Activated CD8-positive, alpha-beta memory T cell treated with anti-CD3 and anti-CD28 coated beads, Interleukin-2, amount 50 U/mL, for 24 hours (primary cell): ENCODE measurements around the gene SLC43A1.

Experiments used
- DNase-seq: peaks from one replicate; pipeline ENCODE4 v3.0.0-alpha.2; 2020; ENCODE audit errors: extremely low read depth

SLC43A1 gene

DNA sequence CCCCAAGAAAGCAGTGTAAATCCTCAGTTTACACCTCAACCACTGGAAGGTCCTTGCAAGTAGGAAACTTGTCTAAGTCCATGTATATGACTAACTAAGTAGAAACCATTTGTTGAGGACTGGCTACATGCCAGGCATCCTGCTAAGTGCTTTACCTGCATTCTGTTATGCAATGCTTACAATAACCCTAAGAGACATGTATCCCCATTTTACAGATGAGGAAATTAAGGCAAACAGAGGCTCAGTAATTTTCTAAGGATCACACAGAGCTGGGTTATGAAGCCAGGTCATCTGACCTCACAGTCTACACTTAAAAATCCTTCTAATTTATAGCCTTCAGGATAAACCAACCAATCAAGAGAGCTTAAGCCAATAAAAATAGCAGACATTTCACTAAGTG is 13.5 kb upstream of the SLC43A1 start:
- no peak for DNase-seq

DNA sequence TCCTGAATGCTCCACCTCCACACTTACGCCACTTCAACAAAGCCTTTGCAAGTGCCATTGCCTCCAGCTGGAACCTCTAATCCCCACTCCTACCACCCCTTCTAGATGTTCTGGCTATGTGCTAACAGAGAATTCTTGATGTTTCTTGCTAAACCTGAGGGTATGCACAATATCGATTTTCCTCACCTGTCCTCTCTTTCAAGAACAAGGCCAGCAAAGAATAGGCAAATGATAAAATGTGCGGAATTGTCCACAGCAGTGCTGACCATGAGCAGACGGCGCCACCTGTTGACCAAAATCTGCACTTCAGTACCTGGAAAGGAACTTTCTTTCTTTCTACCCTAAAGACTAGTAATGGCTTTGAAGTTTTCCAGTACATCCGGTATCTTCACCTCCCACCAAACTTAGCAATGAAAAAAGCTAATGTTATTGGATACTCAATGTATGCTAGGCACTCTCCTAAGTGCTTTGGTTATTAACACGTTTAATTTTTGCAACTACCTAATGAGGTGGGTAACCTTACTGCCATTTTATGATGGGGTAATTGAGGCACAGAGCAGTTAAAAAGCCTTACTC is 11.6 kb upstream of the SLC43A1 start:
- DNase-seq = no peak

DNA sequence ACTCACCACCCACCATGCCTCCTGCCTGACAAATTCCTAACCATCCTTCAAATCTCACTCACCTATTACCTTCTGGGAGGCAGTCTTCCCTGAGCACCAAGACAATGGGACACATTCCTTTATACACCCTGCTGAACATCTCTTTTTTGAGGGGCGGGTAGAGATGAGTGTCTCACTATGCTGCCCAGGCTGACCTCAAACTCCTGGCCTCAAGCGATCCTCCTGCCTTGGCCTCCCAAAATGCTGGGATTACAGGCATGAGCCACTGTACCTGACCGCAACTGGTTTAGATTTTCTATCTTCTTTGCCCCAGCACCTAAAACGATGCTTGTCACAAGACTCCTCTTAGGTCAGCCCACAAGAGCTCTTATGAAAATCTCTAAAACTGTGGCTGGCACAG is 7.9 kb upstream of the SLC43A1 start:
- no peak for DNase-seq

DNA sequence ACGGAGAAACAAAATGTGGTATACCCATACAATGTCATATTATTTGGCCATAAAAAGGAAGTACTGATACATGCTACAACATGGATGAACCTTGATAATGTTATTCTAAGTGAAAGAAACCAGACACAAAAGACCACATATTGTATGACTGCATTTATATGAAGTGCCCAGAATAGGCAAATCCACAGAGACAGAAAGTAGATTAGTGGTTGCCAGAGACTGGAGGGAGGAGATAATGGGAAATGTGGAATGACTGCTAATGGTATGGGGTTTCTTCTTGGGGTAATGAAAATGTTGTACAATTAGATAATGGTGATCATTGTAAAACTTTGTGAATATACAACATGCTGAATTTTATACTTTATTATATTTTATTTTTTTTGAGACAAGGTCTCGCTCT is 5.6 kb upstream of the SLC43A1 start:
- no peak for DNase-seq

DNA sequence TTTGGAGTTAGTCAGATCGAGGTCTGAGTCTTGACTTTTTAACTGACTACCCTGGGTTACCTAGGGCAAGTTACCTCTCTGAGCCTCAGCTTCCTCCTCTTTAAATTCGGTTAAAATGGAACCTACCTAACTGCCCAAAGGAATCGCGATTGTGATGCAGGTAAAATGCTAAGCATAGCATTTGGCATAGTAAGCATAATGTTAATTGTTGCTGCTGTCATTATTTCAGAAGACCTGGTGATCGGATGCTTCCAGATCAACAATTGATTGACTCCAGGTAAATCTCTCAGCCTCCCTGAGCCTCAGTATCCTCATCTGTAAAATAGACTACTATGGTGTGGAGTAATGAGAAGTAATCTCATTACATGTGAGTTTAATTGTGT is 550 bp upstream of the SLC43A1 start:
- no peak for DNase-seq

DNA sequence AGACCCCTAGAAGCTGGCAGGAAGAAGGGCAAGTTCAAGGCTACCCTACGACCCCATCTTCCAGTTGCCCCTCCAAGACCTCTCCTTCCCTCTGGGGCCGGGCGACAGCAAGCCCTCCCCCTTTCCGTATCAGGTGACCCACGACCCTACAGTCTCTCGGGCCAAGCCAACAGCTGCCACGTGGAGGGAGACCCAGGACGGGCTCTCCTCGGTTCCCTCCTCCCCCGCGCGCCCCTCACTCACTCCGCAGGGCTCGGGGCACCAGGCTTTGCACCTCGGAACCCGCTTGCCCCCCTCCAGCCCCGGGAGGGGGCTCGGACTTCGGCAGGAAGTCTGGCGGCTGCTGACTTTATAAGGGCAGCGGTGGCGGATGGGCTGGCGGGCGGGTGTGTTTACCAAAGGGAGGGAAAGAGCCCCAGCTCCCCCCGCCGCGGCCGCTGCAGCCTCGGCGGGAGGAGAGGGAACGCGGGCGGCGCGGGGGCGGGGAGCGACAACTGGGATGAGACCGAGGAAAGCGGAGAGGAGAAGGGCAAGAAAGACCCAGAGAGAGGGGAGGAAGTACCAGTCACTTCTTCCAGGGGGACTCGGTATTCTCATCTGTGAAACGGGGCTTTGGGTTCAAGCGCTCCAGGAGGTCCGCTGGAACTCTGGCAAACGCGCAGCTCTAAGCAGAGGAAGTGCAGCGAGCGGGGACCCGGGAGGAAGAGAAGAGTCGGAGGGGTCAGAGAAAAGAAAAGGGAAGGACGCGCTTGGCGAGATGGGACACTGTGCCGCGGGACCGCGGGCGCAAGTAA is 767 bp downstream of the SLC43A1 start:
- no peak for DNase-seq

DNA sequence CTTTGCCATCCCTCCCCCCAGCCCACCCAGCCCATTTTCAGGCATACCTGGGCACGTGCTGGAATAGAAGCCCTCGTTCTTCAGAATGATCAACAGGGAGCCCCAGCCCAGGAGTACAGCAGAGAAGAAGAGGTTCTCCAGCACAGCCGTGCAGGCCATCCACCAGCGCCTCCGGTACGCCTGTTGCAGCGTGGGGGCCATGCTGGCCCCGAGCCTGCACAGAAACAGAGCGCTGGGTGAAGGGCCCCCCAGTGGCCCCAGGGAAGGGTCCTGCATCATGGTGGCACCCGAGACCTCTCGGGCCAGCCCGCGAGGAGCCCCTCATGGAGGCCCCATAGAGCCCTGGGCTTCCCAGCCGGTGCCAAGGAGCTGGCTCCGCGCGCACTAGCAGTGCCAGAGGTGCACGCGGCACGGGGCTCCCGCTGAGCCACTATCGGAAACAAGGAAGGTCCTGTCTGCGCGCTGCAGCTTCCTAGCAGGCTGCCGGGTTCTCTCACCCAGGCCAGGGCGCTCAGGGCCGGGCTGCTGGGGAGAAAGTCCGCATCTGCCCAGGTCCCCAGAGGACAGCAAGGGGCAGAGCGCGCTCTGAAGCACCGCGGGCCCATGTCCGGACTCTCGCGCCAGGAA is 1.5 kb downstream of the SLC43A1 start:
- no peak for DNase-seq

DNA sequence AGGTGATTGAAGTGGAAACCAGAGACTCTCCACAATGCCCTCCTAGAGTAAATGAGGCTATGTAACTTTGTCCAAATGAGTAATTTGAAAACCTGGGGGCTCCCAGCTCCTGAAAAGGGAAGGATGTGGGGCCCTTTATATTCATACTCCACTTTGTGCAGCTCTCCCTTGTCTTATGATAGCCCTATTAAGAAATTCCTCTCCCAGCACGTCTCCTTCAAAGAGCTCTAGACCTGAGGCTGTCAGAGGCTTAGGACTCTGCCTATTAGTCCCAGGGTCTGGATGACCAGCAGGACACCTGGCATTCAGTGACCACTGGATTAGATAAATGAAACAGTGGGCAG is 2.1 kb downstream of the SLC43A1 start:
- DNase-seq = no peak

DNA sequence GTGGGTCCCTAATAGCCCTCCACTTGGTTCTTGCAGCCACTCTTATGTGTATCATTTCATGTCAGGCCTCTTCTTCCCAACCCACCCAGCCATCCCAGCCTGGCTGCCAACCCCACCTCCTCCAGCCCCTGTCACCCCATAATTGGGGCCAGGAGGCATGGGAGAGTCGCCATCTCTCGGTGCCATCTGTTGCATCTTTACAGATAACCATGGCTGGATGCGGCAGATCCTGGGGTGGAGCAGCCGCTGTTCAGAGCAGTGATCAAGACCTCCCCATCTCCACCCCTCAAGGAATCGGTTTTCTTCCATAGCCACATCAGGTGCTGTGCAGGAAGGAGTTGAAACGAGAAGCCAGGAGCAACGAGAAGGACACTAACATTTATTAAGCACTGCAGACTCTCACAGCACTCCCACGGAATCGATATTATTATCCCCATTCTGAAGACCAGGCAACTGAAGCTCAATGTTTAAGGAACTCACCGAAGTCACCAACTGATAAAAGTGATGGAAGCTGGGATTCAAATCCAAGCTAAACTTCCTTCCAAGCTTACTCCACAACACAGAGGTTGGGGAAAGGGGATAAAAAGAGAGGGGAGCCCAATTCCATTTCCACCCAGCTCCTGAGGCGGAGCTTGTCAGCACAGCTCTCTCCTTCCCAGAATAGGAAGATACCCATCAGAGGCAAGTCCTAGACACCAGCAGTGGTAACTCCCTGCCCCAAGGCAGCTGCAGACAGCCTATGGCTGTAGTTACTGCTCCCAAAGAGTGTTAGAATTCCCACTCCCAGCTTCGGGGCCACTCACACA is 2.7 kb downstream of the SLC43A1 start:
- DNase-seq = no peak

DNA sequence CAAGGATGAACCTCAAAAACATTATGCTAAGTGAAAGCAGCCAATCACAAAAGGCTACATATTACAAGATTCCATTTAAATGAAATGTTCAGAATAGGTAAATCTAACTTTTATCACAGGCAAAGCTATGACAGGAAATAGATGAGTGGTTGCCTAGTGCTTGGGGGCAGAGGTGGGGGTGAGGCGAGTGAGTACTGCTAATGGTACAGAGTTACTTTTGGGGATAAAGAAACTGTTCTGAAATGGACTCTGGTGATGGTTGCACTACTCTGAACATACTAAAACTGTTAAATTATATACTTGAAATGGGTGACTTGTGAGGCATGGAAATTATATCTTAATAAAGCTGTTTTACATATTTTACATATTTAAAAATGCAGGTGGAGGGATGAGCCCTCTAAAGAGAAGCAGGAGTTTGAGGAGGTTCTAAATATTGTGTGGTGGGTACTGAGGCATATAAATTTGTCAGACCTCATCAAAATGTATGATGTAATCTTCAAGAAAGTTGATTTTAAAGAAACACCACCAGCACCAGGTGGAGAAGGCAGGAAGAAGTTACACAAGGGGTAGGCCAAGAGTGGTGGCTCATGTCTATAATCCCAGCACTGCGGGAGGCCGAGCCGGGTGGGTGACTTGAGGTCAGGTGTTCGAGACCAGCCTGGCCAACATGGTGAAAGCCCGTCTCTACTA is 3.6 kb downstream of the SLC43A1 start:
- no peak for DNase-seq

DNA sequence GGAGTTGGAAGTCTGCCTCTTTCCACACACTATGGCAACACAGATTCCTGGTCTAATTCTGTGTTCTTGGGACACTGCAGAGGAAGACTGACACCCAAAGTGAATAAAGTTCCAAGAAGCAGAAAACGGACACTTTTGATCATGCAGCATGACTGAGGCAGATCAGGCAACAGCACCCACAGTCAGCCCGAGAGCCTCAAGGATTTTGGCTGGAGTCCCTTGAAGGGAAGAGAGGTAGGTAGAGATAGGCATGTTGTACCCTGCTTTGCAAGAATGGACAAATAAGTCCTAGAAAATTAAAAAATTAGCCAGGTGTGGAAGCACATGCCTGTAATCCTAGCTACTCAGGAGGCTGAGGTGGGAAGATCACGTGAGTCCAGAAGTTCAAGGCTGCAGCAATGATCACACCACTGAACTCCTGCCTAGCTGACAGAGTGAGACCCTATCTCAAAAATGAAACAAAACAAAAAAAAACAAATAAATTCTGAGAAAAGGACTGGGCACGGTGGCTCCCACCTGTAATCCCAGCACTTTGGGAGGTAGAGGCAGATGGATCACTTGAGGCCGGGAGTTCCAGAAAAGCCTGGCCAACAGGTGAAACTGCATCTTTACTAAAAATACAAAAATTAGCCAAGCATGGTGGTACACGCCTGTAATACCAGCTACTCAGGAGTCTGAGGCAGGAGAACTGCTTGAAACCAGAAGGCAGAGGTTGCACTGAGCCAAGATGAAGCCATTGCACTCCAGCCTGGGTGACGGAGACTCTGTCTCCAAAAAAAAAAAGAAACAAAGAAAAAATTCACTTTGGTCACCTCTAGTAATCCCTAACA is 6.9 kb downstream of the SLC43A1 start:
- DNase-seq = no peak

DNA sequence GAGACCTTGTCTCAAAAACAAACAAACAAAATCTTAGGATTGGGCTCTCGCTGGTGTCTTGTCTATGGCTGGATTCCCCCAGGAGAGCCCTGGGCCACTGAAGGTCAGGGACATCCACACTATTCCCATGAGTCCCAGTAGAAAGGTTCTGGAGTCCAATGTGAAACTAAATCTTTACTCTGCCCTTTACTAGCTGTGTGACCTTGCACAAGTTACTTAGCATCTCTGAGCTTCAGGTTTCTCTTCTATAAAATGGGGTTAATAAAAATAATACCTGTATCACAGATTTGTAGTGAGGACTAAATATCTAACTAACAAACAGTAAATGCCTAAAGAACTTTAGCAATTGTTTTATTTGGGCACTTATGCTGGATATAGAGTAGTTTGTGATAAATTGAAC is 9.0 kb downstream of the SLC43A1 start:
- DNase-seq = no peak

DNA sequence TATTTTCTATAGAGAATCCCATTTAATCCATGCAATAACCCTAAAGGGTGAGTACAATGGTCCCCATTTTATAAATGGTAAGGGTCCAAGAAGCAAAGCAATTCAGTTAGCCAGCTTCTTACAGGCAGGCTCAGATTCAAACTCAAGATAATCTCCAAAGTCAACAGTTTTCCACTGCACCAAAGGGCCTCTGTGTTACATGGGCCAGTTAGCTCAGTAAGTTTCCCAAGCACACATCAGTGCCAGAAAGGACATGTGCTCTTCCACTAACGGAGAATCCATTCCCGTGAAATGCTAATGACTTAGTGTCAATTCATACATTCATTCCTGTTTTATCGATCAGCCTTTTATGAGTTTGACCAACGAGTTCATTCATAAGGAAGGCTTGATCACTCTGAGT is 11.0 kb downstream of the SLC43A1 start:
- no peak for DNase-seq

DNA sequence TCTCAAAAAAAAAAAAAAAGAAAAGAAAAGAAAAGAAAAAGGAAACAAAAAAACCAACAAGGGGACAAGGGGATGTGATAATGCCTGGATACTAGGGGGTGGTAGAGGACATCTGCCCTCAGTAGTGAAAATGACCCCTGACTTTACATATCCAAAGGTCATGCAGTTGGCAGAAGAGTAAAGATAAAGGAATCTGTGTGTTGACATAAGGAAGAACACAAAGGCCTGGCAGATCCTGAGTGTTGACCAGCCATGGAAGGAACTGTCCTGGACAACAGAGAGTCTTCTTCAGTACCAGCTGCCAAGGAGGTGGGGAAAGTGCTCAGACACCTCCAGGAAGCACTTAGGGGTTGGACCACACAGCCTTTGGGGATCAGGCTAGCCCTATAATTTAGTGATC is 12.6 kb downstream of the SLC43A1 start:
- no peak for DNase-seq

DNA sequence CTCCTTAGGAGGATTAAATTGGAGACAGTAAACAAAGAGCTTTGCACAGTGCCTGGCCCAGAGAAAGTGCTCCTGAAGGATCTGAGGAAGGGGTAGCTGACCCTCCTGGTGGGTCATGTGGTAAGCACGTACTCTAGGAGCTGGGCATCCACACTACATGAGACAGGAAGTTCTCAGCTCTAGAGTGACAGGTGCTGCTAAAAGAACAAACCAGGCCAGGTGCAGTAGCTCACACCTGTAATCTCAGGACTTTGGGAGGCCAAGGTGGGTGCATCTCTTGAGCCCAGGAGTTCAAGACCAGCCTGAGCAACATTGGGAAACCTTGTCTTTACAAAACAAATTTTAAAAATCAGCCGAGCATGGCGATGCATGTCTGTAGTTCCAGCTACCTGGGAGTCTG is 13.1 kb downstream of the SLC43A1 start:
- DNase-seq = no peak

DNA sequence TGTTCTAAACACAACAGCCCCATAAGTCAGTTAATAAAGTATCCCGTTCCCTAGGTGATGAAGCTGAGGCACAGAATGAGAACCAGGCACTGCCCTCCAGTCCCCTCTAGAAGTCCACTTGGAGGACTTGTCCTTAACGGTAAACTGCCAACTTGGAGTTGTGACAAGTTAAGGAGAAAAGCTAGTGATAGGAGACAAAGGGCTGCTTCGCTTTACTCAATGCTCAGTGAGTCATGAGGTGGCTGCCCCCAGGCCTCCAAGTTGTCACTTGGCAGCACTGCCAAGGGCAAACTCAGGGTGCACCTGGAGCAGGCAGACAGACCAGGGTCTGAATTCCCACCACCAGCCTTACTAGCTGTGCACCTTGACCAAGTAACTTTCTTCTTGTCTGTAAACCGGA is 13.5 kb downstream of the SLC43A1 start:
- no peak for DNase-seq

DNA sequence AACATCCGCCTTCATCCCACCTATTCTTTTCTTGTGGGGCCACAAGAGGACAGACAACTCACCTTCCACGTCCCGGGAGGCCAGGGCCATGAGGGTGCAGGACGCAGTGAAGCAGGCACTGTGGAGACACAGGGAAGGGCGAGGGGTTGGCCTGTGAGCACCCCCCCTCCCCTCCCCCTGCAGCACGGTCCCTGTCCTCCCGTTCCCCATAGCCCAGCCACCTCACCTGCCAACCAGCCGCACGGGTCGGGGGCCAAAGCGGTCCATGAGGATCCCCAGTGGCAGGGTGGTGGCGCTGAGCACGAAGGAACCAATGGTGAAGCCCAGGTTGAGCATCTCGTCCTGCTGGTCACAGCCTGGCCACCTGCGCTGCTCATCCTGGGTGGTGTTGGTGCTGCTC is 14.6 kb downstream of the SLC43A1 start:
- no peak for DNase-seq

DNA sequence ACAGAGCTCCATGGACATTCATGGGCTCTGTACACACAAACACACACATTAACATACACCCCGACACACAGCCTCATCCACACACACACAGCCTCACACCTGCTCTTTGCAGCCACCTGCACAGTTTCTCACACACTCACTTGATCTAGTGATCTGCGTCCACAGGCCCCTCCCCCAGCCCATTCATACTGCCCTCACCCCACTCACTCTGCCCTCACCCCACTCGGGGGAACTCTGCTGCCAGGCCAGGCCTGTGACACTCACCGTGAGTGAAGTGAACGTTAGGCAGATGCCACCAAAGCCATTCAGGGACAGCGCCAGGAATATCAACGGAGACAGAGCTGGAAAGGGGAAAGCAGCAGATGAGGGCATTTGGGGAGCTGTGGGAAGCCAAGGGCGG is 15.0 kb downstream of the SLC43A1 start:
- DNase-seq = no peak

DNA sequence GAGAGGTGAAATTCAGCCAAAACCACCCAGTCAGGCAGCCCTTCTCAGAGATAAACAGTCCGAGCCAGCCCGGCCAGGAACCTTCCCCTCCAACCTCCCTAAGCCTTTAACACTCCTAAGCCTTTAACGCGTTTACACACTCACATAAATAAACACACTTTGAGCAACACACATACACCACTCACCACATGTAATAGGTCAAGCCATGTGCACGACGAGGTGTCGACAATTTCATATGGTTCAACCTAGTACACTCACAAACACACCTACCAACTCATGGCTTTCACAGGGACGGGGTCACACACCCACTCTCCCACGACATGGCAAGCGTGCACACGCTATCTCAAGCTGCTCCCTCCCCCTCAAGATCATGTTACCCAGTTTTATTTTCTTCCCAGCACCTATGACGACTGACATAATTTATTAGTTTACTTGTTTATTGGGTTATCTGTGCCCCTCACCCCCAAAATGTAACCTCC is 15.5 kb downstream of the SLC43A1 start:
- DNase-seq = no peak

DNA sequence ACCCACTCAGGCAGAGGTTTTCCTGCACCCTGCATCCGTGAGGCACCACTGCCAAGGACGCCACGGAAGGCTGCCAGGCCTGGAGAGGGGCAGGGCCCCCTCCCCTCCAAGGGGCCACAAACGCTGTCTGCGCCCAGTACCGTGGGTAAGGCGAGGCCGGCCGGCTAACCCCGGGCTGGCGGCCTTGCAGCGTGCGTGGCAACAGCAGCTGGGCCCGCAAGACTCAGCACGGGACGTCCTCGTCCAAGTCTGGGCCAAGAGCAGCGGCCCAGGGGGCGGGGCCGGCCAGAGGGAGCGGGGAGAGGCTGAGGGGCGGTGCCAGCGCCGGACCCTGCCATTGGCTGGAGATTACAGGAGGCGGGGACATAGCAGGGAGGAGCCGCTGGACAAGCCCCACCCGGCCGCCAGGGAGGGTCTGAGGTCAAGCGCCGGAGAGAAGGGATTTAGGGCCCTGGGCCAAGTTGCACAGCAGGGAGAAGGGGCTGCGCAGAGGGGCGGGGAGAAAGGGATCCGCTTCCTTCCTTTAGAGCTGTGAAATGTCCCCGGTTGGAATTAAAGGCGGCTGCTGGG is 16.0 kb downstream of the SLC43A1 start:
- DNase-seq = no peak

DNA sequence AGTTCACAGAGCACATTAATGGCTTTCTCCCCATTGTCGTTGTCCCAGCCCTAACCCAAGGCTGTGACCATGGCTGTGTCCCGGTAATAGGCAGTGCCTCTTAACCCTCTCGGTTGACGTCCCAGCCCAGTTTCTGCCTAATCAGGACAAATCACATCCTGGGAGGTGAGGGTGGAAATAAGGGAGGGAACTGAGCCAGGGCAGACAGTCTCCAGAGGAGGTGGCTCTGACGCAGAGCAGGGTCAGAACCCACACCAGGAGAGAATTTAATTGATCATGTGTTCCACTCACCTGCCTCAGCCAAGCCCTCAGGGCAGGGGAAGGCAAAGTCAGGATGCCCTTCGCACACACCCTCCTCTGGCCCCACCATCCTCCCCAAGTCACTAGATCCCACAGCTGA is 17.0 kb downstream of the SLC43A1 start:
- DNase-seq = no peak
